AG04450 (cell line): ENCODE measurements around the gene MYBPC1. TPM values are rescaled to one million over a fixed set of nuclear protein-coding genes. Genes with fewer than 3 reads are reported as not detected.

Experiments
- CTCF ChIA-PET: fragments of 300-600, 350-600 bp; formaldehyde crosslinking; extraction: SDS; loops from one replicate; lab custom pipeline; 2022; ENCODE audit warnings: antibody characterized with exemption, inconsistent platforms; lab: Charles Lee
- POLR2A ChIA-PET: fragments of 350-600 bp; formaldehyde crosslinking; extraction: SDS; loops from one replicate; lab custom pipeline; 2021; ENCODE audit warnings: antibody characterized with exemption, inconsistent platforms; lab: Yijun Ruan, JAX
- DNase-seq: peaks from one replicate; pipeline ENCODE4 v3.0.0-alpha.2; 2011; ENCODE audit warnings: low read depth, low spot score
- H3K27ac ChIP-seq: one replicate; pipeline ENCODE4 v1.5.1; 2012; ENCODE audit warnings: low read depth, low read length, control low read depth
- H3K27me3 ChIP-seq: one replicate; pipeline ENCODE4 v1.6.0; 2012; ENCODE audit warnings: low read length; ENCODE audit not compliant: control insufficient read depth, insufficient read depth
- H3K4me3 ChIP-seq: 2 replicates; pipeline ENCODE4 v1.5.1; 2011; ENCODE audit warnings: mild to moderate bottlenecking, low read depth, low read length, control low read depth
- H3K9me3 ChIP-seq: 2 replicates; pipeline ENCODE4 v1.5.1; 2012; ENCODE audit warnings: low read length; ENCODE audit not compliant: control insufficient read depth, insufficient read depth
- CTCF ChIP-seq: IDR thresholded peaks from 2 replicates; pipeline ENCODE4 v1.5.1; 2011; ENCODE audit warnings: low read depth, low read length, control low read depth, inconsistent platforms
- polyA plus RNA-seq: library from polyadenylated mRNA; depleted of rRNA; stranded (reverse); fragments of >200 nt; gene quantifications from 2 replicates; pipeline ENCODE4 v1.2.3, GENCODE V29; 2011

The MYBPC1 gene
- polyA plus RNA-seq, 1 experiment = not detected

DNA sequence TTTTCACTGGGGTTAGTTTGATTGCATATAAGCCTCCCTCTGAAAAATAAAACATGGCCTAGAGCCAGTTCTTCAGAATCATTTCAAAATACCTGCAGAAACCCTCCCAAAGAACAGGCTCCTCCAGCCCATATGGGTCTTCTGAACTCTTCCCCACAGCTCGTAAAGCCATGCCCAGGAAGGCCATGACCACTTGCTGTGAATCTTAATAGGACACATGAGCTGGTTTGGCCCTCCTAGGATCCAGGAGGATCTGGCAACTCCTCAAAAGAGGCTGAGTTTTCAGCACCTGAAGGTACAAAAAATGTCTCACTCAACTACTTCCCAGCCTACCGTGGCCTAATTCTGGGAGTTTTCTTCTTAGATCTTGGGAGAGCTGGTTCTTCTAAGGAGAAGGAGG, 2.4 kb downstream of the MYBPC1 start:
- Histone ChIP-seq H3K27ac (no peak overlapping the region), H3K4me3 (no peak overlapping the region), H3K27me3 (no peaks in the 10 kb centered on the region), H3K9me3 (no peaks in the 10 kb centered on the region)
- no peak for TF ChIP-seq CTCF
- no peak for DNase-seq
- ChIA-PET POLR2A (no interaction called here), CTCF (no interaction called here)

- POLR2A ChIA-PET = no interaction called here
- CTCF ChIA-PET = no interaction called here
These were observed 3.7 kb downstream of the MYBPC1 start for GRCh38 chr12:101598483-101598882.

GRCh38 chr12:101599311-101599710, 4.5 kb downstream of the MYBPC1 start:
- no peak overlapping the region for H3K4me3 ChIP-seq
- H3K9me3 ChIP-seq = no peaks in the 10 kb centered on the region
- CTCF ChIA-PET = no interaction called here
- no peak overlapping the region for H3K27ac ChIP-seq
- POLR2A ChIA-PET = no interaction called here
- no peaks in the 10 kb centered on the region for H3K27me3 ChIP-seq
- no peak for DNase-seq
- TF ChIP-seq CTCF = no peak

More at GRCh38 chr12:101598483-101598882, 3.7 kb downstream of the MYBPC1 start:
- no peak for TF ChIP-seq CTCF
- DNase-seq = no peak
- Histone ChIP-seq H3K4me3 (no peak overlapping the region), H3K9me3 (no peaks in the 10 kb centered on the region), H3K27ac (no peak overlapping the region), H3K27me3 (no peaks in the 10 kb centered on the region)

DNA sequence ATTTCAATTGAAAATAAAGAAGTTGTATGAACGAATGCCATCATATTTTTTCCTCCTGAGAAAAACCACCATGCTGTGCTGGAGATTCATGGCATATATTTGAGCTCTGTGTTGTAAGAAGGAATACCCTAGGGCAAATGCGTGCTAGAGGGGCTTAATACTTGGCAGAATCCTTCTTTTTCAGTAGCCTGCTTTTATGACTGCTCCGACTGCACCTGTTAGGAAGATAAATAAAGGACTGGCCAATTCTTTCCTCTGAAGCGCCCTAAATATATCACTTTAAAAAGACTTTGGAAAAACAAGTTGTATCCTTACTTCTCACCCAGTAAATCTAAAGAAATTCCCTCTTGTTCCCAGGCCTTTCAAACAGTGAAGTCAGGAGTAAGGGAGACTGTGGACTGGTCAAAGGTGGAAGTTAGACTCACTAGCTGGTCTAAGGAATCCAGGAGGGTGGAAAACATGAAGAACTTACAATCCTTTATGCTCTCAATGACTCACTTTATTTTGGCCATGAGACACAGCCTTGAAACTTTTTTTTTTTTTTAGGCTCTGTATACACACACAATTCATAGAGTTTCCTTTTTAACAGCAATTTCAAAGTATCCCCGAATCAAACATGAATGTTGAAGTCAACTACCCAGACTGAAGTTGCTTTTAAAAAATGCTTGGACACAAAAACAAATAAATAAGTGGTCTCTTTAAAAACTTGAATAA, 5.2 kb downstream of the MYBPC1 start:
- Histone ChIP-seq H3K27ac (no peak overlapping the region), H3K27me3 (no peaks in the 10 kb centered on the region), H3K9me3 (no peaks in the 10 kb centered on the region), H3K4me3 (no peak overlapping the region)
- ChIA-PET CTCF (interaction anchor here (0.7 kb wide), 1 partner anchor 42 kb away, joined by 3 read pairs; no protein-coding TSS in a partner anchor), POLR2A (no interaction called here)
- no peak for DNase-seq
- no peak for TF ChIP-seq CTCF

GRCh38 chr12:101604132-101604531, 9.4 kb downstream of the MYBPC1 start:
- Histone ChIP-seq H3K4me3 (no peak overlapping the region), H3K27ac (no peak overlapping the region), H3K9me3 (no peaks in the 10 kb centered on the region), H3K27me3 (no peaks in the 10 kb centered on the region)
- CTCF ChIA-PET = no interaction called here
- no peak for TF ChIP-seq CTCF
- POLR2A ChIA-PET = no interaction called here
- no peak for DNase-seq
